KOPT-K1 (cell line): ENCODE data around the gene NTM.

Experiments
- H3K27ac ChIP-seq: fragments of 200-600 bp; sonication (generic); 2 replicates; pipeline ENCODE4 v1.5.1; 2016; ENCODE audit warnings: antibody characterized with exemption, mild to moderate bottlenecking, low read depth, low read length; ENCODE audit not compliant: poor library complexity, severe bottlenecking
- H3K36me3 ChIP-seq: fragments of 200-600 bp; sonication (generic); 2 replicates; pipeline ENCODE4 v1.5.1; 2017; ENCODE audit warnings: antibody characterized with exemption, mild to moderate bottlenecking, low read length, moderate library complexity; ENCODE audit not compliant: insufficient read depth
- H3K9me3 ChIP-seq: fragments of 200-600 bp; sonication (generic); 2 replicates; pipeline ENCODE4 v1.5.1; 2017; ENCODE audit warnings: antibody characterized with exemption, low read length, mild to moderate bottlenecking; ENCODE audit not compliant: insufficient read depth, poor library complexity, severe bottlenecking

NTM gene

GRCh38 chr11:132028380-132029240 is 658.2 kb downstream of the NTM start:
- Histone ChIP-seq H3K9me3 (no peaks in the 10 kb centered on the region), H3K36me3 (no peaks in the 10 kb centered on the region), H3K27ac (no peak overlapping the region)

DNA sequence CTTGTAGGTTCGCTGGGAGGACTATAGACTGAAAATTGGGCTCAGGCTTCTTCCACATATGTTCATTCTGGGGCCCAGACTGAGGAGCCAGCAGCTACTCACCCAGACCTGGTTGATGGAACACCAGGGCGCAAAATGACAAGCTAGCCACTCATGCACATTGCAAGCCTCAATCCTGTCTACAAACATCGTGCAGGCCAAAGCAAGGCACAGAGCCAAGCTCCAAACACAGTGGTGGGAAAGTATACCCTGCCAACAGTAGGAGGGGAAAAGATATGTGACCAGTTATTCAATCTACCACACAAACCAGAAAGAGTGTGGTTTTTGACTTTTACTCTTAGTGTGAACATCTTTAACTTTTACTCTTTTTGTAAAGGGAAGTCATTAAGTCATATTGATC is 660.5 kb downstream of the NTM start:
- H3K36me3 ChIP-seq: no peaks in the 10 kb centered on the region
- no peak overlapping the region for H3K27ac ChIP-seq
- H3K9me3 ChIP-seq: no peaks in the 10 kb centered on the region

DNA sequence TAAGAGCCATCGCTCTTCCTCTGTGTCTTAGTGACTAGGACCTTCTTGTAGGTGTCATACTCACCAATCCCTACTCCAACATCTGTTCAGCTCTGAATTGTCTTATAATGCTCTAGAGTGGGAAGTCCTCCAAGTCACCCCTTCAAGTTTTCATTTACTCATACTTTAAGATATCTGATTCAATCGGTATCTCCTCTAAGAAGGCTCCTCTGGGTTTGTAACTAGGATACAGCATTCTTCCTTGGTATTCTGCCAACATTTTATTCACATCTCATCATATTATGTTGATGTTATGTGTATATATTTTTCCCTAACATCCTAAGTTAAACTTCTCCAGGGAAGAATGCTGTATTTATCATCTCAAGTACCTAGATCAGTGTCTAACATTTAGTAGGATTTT is 662.1 kb downstream of the NTM start:
- H3K9me3 ChIP-seq: no peaks in the 10 kb centered on the region
- no peaks in the 10 kb centered on the region for H3K36me3 ChIP-seq
- H3K27ac ChIP-seq: no peak overlapping the region

- no peaks in the 10 kb centered on the region for H3K36me3 ChIP-seq
- H3K27ac ChIP-seq: no peak overlapping the region
- no peaks in the 10 kb centered on the region for H3K9me3 ChIP-seq
Measured at GRCh38 chr11:132033051-132033450, 662.6 kb downstream of the NTM start.

DNA sequence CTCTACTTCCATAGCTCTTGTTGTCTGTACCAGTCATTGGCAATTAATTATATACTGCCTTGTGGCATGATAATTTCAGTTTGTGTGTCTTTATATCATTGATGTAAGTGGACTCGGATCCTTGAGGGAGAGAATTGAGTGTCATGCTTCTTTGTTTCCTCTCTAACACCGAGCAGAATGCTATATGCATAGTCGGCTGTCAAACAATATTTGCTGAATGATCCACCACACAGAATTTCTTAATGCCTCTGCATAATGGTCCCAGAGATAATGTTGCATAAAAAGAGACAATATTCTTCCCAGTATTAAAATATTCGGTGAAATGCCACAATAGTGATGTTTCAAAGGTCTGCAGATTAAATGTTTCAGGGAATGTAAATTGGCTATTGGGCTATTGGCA is 664.8 kb downstream of the NTM start:
- Histone ChIP-seq H3K9me3 (no peaks in the 10 kb centered on the region), H3K36me3 (no peaks in the 10 kb centered on the region), H3K27ac (no peak overlapping the region)

GRCh38 chr11:132035766-132036165 is 665.4 kb downstream of the NTM start:
- Histone ChIP-seq H3K36me3 (no peaks in the 10 kb centered on the region), H3K27ac (no peak overlapping the region), H3K9me3 (no peaks in the 10 kb centered on the region)

DNA sequence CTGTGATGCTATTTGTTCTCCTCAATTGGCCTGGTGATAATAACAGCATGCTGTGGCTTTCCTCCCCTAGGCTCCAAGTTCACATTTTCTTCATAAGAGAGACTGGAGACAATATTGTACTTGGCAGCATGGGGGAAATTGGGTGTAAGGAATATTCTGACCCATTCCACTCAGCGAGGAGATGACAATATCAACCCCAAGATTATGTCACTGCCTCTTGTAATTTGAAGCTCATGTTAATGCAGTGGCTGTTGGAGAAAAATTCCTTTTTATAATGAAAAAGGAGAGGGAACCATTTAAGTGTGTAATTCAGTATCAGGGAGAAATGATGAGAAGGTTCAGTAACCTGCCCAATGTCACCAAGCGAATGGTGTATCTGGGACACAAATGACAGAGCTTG is 665.8 kb downstream of the NTM start:
- Histone ChIP-seq H3K36me3 (no peaks in the 10 kb centered on the region), H3K9me3 (no peaks in the 10 kb centered on the region), H3K27ac (no peak overlapping the region)

- no peaks in the 10 kb centered on the region for H3K9me3 ChIP-seq
- H3K27ac ChIP-seq: no peak overlapping the region
- no peaks in the 10 kb centered on the region for H3K36me3 ChIP-seq
Measured at GRCh38 chr11:132036746-132037466, 666.5 kb downstream of the NTM start.

DNA sequence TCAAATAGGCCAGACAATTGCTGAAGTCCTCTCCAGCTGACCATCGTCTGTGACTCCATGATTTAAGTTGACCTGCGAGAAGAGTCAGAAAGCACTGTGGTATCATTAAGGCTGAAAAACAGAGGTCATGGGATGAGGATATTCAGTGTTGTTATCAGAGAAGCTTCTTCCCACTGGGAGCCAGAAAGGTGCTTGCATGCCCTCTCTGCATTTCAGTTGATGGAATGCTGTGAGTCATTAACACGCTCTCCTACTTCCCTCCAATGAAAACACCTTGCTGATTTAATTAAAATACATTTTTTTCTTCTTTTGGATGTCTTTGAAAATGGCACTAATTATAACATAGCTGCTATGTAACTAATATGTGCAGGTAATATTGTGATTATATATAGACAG is 667.0 kb downstream of the NTM start:
- no peaks in the 10 kb centered on the region for H3K36me3 ChIP-seq
- H3K27ac ChIP-seq: no peak overlapping the region
- no peaks in the 10 kb centered on the region for H3K9me3 ChIP-seq

DNA sequence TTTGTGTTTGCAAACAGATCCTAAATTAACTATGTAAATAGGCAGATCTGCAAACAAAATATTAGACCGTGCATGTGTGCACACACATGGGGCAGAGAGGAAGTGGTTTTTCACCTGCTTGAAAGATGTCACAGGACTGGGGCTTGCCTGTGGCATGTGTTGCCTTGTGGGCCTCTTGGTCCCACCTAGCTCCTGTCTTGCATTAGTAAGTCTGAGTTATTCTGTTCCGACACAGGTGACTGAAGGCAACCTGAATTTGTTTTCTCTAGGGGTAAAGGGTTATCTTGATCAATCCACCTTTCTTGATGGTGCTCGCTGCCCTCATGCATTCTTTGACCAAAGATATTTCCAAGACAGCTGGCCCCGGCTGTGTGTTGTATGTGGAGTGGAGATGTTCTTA is 667.5 kb downstream of the NTM start:
- Histone ChIP-seq H3K9me3 (no peaks in the 10 kb centered on the region), H3K27ac (no peak overlapping the region), H3K36me3 (no peaks in the 10 kb centered on the region)

DNA sequence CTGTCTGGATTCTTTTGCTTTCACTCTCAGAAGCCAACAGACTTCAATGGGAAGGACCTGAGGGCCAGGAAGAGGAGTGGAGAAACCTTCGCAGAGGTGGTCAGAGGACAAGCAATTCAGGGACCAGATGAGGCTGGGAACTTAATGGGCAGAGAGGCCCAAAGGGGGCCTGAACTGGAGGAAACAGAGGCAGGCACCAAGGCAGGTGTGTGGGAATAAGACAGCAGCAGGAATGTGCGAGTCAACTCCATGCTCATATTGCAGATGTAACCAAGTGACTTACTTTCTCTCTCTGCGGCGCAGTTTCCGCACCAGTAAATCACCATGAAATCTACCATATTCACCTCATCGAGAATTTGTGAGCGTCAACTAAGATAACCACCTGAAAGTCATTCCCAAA is 669.1 kb downstream of the NTM start:
- H3K27ac ChIP-seq: no peak overlapping the region
- H3K36me3 ChIP-seq: no peaks in the 10 kb centered on the region
- H3K9me3 ChIP-seq: no peaks in the 10 kb centered on the region

- H3K36me3 ChIP-seq: no peaks in the 10 kb centered on the region
- H3K9me3 ChIP-seq: no peaks in the 10 kb centered on the region
Measured at GRCh38 chr11:132042296-132042695, 671.9 kb downstream of the NTM start.

DNA sequence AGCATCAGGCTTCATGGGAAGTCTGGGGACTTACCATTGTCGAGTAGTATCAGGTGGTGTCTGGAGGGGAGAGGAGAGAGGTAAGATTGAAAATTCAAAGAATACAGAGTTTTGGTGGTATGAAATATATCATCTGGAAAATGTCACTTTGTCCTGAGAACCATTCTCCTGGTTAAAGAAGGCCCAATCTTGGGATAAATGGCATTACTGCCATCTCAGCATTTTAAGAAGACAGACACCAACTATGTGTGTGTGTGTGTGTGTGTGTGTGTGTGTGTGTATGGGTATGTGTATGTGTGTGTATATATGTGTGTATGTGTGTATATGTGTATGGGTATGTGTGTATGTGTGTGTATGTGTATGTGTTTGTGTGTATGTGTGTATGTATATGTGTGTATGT is 673.3 kb downstream of the NTM start:
- H3K9me3 ChIP-seq: no peaks in the 10 kb centered on the region
- H3K36me3 ChIP-seq: no peaks in the 10 kb centered on the region
- no peak overlapping the region for H3K27ac ChIP-seq

More at GRCh38 chr11:132042296-132042695, 671.9 kb downstream of the NTM start:
- H3K27ac ChIP-seq: no peak overlapping the region

GRCh38 chr11:132045107-132045506 is 674.7 kb downstream of the NTM start:
- H3K36me3 ChIP-seq: no peaks in the 10 kb centered on the region
- no peak overlapping the region for H3K27ac ChIP-seq
- no peaks in the 10 kb centered on the region for H3K9me3 ChIP-seq

GRCh38 chr11:132046288-132046865 is 676.0 kb downstream of the NTM start:
- no peak overlapping the region for H3K27ac ChIP-seq
- no peaks in the 10 kb centered on the region for H3K9me3 ChIP-seq
- no peaks in the 10 kb centered on the region for H3K36me3 ChIP-seq
